ENCODE measurements around the gene GPR143. TPM values are rescaled to one million over a fixed set of nuclear protein-coding genes. Genes with fewer than 3 reads are reported as not detected.

GPR143 gene
- total RNA-seq, 1 experiment from 2014 or later = 1.2 TPM

DNA sequence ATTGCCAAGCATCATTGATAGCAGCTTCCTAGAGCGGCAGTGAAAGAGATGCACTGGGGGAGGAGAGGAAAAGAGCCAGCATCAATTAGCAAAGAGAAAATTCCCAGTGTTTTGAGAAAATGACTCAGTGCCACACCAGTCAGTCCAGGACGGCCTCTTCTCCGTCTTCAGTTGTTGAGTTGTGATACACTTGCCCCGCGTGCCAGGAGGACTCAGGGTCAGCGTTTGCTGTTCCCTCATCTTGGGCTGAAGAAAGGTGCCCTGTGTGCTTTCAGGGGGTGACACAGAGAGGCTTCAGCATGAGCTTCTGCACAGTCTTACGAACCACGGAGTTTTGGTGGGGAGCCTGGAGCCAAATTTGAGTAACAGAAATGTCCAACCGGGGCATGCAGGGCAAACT lies 82.3 kb downstream of the GPR143 start:
- DNase-seq (ENCODE audit: low spot score) = no peak
- Histone ChIP-seq H3K27ac (ENCODE audit: low read depth, low read length, poor library complexity, severe bottlenecking) (no peak overlapping the region), H3K9me3 (ENCODE audit: low read depth, low read length, poor library complexity, severe bottlenecking) (no peaks in the 10 kb centered on the region), H3K27me3 (replicated peaks; ENCODE audit: insufficient read depth, low read depth, low read length, poor library complexity) (no peaks in the 10 kb centered on the region), H3K36me3 (ENCODE audit: insufficient read depth, low read length, poor library complexity, severe bottlenecking) (no peaks in the 10 kb centered on the region), H3K4me1 (ENCODE audit: insufficient read depth, low read length, poor library complexity, severe bottlenecking) (no peaks in the 10 kb centered on the region), H3K4me3 (ENCODE audit: low read depth, low read length, poor library complexity, severe bottlenecking) (no peak overlapping the region)
- POLR2A ChIA-PET (ENCODE audit: low non-redundant PET) = no interaction called here
- BruUV-seq (replicated peaks) = no TSS peak
- CTCF ChIA-PET = no interaction called here
- intact Hi-C loops (cut with micrococcal nuclease; ENCODE audit: unreplicated experiment) = no loop called here
- TF ChIP-seq EZH2 (IDR thresholded peaks at IDR 0.05; ENCODE audit: borderline replicate concordance, low read depth, low read length, poor library complexity, severe bottlenecking) = no peak
- TF ChIP-seq, protein P1, sequence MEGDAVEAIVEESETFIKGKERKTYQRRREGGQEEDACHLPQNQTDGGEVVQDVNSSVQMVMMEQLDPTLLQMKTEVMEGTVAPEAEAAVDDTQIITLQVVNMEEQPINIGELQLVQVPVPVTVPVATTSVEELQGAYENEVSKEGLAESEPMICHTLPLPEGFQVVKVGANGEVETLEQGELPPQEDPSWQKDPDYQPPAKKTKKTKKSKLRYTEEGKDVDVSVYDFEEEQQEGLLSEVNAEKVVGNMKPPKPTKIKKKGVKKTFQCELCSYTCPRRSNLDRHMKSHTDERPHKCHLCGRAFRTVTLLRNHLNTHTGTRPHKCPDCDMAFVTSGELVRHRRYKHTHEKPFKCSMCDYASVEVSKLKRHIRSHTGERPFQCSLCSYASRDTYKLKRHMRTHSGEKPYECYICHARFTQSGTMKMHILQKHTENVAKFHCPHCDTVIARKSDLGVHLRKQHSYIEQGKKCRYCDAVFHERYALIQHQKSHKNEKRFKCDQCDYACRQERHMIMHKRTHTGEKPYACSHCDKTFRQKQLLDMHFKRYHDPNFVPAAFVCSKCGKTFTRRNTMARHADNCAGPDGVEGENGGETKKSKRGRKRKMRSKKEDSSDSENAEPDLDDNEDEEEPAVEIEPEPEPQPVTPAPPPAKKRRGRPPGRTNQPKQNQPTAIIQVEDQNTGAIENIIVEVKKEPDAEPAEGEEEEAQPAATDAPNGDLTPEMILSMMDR (conservative IDR thresholded peaks at IDR 0.05; ENCODE audit: low read depth, low read length) = no peak

DNA sequence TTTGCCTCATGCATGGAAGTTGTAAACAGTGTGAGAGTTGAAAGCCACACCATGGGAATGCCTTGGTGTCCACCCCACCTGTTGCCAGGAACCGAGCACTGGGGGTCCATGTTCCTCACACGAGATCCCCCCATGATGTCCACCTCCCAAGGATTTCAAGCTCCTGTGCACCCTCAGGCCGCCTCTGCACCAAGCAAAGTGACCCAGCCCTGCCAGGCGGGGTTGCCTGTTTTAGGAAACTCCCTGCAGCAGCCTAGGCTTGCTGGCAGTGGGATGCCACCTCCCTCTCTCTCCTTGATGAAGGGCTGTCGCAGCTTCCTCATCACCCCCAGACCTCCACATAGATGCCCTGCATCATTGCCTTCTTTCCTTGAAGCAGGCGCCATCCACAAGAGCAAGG lies 82.8 kb downstream of the GPR143 start:
- no peaks in the 10 kb centered on the region for H3K36me3 ChIP-seq (ENCODE audit: insufficient read depth, low read length, poor library complexity, severe bottlenecking)
- BruUV-seq (replicated peaks) = no TSS peak
- H3K4me3 ChIP-seq (ENCODE audit: low read depth, low read length, poor library complexity, severe bottlenecking) = no peak overlapping the region
- H3K27ac ChIP-seq (ENCODE audit: low read depth, low read length, poor library complexity, severe bottlenecking) = no peak overlapping the region
- H3K27me3 ChIP-seq (replicated peaks; ENCODE audit: insufficient read depth, low read depth, low read length, poor library complexity) = no peaks in the 10 kb centered on the region
- no peaks in the 10 kb centered on the region for H3K4me1 ChIP-seq (ENCODE audit: insufficient read depth, low read length, poor library complexity, severe bottlenecking)
- TF ChIP-seq, protein P1 (conservative IDR thresholded peaks at IDR 0.05; ENCODE audit: low read depth, low read length) = no peak
- no peak for TF ChIP-seq EZH2 (IDR thresholded peaks at IDR 0.05; ENCODE audit: borderline replicate concordance, low read depth, low read length, poor library complexity, severe bottlenecking)
- ChIA-PET POLR2A (ENCODE audit: low non-redundant PET) (no interaction called here), CTCF (no interaction called here)
- H3K9me3 ChIP-seq (ENCODE audit: low read depth, low read length, poor library complexity, severe bottlenecking) = no peaks in the 10 kb centered on the region
- no peak for DNase-seq (ENCODE audit: low spot score)
- intact Hi-C loops (cut with micrococcal nuclease; ENCODE audit: unreplicated experiment) = no loop called here

DNA sequence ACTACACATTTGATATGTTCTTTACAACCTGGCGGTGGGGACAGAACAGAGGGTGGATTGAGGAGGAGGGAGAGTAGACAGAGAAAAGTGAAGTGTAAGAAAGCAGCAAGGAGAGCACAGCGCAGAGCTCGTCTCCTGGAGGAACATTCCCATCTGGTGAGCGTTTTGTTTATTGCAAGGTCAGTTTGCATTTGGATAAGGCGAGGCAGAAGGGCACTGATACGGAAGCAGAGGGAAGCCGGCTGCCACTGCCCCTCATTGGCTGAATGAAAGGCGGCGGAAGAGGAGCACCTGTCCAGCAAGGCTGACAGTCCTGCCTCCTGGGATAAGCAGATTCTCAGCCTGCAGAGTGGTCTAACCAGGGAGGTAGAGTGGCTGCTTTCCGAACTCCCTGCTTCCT lies 83.2 kb downstream of the GPR143 start:
- Histone ChIP-seq H3K36me3 (ENCODE audit: insufficient read depth, low read length, poor library complexity, severe bottlenecking) (no peaks in the 10 kb centered on the region), H3K9me3 (ENCODE audit: low read depth, low read length, poor library complexity, severe bottlenecking) (no peaks in the 10 kb centered on the region), H3K27ac (ENCODE audit: low read depth, low read length, poor library complexity, severe bottlenecking) (no peak overlapping the region), H3K4me1 (ENCODE audit: insufficient read depth, low read length, poor library complexity, severe bottlenecking) (no peaks in the 10 kb centered on the region), H3K4me3 (ENCODE audit: low read depth, low read length, poor library complexity, severe bottlenecking) (no peak overlapping the region), H3K27me3 (replicated peaks; ENCODE audit: insufficient read depth, low read depth, low read length, poor library complexity) (no peaks in the 10 kb centered on the region)
- BruUV-seq (replicated peaks) = no TSS peak
- TF ChIP-seq, protein P1 (conservative IDR thresholded peaks at IDR 0.05; ENCODE audit: low read depth, low read length) = no peak
- TF ChIP-seq EZH2 (IDR thresholded peaks at IDR 0.05; ENCODE audit: borderline replicate concordance, low read depth, low read length, poor library complexity, severe bottlenecking) = no peak
- CTCF ChIA-PET = no interaction called here
- intact Hi-C loops (cut with micrococcal nuclease; ENCODE audit: unreplicated experiment) = no loop called here
- no peak for DNase-seq (ENCODE audit: low spot score)
- POLR2A ChIA-PET (ENCODE audit: low non-redundant PET) = no interaction called here

Data from A673 (cell line).